ENCODE data around the gene PIK3R6. TPM values are rescaled to one million over a fixed set of nuclear protein-coding genes. Genes with fewer than 3 reads are reported as not detected.

Gene PIK3R6
- total RNA-seq, 1 experiment from 2014 or later, result not detected

DNA sequence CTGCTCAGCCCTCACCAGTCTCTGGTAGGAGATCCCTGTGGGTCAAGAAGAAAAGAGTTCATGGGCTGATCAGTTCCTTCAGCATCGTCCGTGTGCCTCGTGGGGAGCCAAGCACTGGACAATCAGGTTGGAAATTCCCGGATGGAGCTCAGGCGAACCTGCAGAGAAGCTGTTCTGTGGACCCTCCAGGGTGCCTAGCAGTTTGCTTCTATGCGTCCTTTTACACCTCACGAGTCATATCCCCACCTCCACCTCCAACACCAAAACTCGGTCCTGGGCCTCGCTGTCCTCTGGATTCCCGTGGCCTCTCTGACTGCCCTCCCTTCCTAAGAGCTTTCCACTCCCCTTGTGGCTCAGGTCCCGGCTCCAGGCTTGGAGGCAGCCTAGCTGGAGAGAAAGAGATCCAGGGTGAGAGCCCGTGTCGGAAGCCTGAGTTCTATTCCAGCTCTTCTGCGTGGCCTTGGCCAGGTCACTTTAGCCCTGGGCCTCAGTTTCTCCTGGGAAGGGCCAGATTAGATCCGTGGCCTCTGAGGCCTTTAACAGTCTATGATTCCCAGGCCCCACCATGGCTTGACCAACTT is 26.2 kb upstream of the PIK3R6 start:
- H3K79me1 ChIP-seq (ENCODE audit: insufficient read depth, low read depth, low read length, poor library complexity, severe bottlenecking), result no peaks in the 10 kb centered on the region
- H3K27me3 ChIP-seq (ENCODE audit: insufficient read depth, low read length), result no peaks in the 10 kb centered on the region
- H2AK5ac ChIP-seq (ENCODE audit: insufficient read length, low read length), result no peak overlapping the region
- no peak overlapping the region for H3K56ac ChIP-seq (ENCODE audit: insufficient read length, low read depth, low read length)
- H3K79me2 ChIP-seq (ENCODE audit: insufficient read depth, low read length), result no peaks in the 10 kb centered on the region
- H4K5ac ChIP-seq (ENCODE audit: insufficient read length, low read depth, low read length), result no peak overlapping the region
- H3K9ac ChIP-seq (ENCODE audit: extremely low read depth, insufficient read length, low read length), result no peak overlapping the region
- H3K36me3 Mint-ChIP-seq (ENCODE audit: insufficient read depth in 1 of 3, low read depth in 3 of 3), result no peaks in the 10 kb centered on the region
- H3K18ac ChIP-seq (ENCODE audit: insufficient read length, low read depth, low read length), result no peak overlapping the region
- peaks cover 20 to 33% of the 10 kb centered on the region in 2 experiments for H3K4me1 Mint-ChIP-seq
- no peak overlapping the region for H3K4me2 ChIP-seq (ENCODE audit: insufficient read depth, insufficient read length, low read length)
- no peak overlapping the region; a peak in 1 of 7 replicates for H3K27ac Mint-ChIP-seq
- H3K9me3 ChIP-seq (ENCODE audit: control insufficient read depth, low read depth, low read length), result no peaks in the 10 kb centered on the region
- WGBS (ENCODE audit: extremely low coverage, insufficient read length, low lambda C conversion rate), result no CpG with 5 or more reads among the region's 15 CpGs
- no peaks in the 10 kb centered on the region for H4K20me1 ChIP-seq (ENCODE audit: control insufficient read depth, insufficient read depth, insufficient read length)
- no peak overlapping the region for H3K27ac ChIP-seq (ENCODE audit: insufficient read length, low read depth, low read length)
- H3T11ph ChIP-seq (ENCODE audit: low read length), result no peak overlapping the region
- H4K91ac ChIP-seq (ENCODE audit: insufficient read length, low read depth, low read length), result no peak overlapping the region
- H2BK20ac ChIP-seq (ENCODE audit: low read depth, low read length, poor library complexity, severe bottlenecking), result no peak overlapping the region
- peak; percentile 31 for DNase-seq
- H2BK12ac ChIP-seq (ENCODE audit: insufficient read length, low read depth, low read length), result no peak overlapping the region
- H2BK15ac ChIP-seq (ENCODE audit: low read depth, low read length), result no peak overlapping the region
- H2BK120ac ChIP-seq (ENCODE audit: low read depth, low read length, poor library complexity, severe bottlenecking), result no peak overlapping the region
- H3K23me2 ChIP-seq (ENCODE audit: insufficient read length, low read depth, low read length, poor library complexity, severe bottlenecking), result peaks cover 4% of the 10 kb centered on the region
- H3K4me1 ChIP-seq (ENCODE audit: insufficient read depth, low read length), result no peaks in the 10 kb centered on the region
- TF ChIP-seq, protein P1, sequence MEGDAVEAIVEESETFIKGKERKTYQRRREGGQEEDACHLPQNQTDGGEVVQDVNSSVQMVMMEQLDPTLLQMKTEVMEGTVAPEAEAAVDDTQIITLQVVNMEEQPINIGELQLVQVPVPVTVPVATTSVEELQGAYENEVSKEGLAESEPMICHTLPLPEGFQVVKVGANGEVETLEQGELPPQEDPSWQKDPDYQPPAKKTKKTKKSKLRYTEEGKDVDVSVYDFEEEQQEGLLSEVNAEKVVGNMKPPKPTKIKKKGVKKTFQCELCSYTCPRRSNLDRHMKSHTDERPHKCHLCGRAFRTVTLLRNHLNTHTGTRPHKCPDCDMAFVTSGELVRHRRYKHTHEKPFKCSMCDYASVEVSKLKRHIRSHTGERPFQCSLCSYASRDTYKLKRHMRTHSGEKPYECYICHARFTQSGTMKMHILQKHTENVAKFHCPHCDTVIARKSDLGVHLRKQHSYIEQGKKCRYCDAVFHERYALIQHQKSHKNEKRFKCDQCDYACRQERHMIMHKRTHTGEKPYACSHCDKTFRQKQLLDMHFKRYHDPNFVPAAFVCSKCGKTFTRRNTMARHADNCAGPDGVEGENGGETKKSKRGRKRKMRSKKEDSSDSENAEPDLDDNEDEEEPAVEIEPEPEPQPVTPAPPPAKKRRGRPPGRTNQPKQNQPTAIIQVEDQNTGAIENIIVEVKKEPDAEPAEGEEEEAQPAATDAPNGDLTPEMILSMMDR (conservative IDR thresholded peaks at IDR 0.05), result no peak
- H3K9me3 Mint-ChIP-seq, result no peaks in the 10 kb centered on the region
- H3K14ac ChIP-seq (ENCODE audit: insufficient read depth, low read length), result no peak overlapping the region
- no peak overlapping the region for H3K23ac ChIP-seq (ENCODE audit: insufficient read length, low read depth, low read length)
- H2BK5ac ChIP-seq (ENCODE audit: insufficient read length, low read length), result no peak overlapping the region
- H3K27me3 Mint-ChIP-seq (ENCODE audit: low read depth), result peaks cover 7% of the 10 kb centered on the region
- H3K4ac ChIP-seq (ENCODE audit: low read depth, low read length), result no peak overlapping the region
- H4K8ac ChIP-seq (replicated peaks; ENCODE audit: insufficient read length, low read depth, low read length), result no peak overlapping the region
- H3K4me3 Mint-ChIP-seq, result no peak overlapping the region; a peak in 1 of 5 replicates
- H2AFZ ChIP-seq (ENCODE audit: low read length), result no peak overlapping the region
